ENCODE data around the gene CDR2L.

CDR2L gene

DNA sequence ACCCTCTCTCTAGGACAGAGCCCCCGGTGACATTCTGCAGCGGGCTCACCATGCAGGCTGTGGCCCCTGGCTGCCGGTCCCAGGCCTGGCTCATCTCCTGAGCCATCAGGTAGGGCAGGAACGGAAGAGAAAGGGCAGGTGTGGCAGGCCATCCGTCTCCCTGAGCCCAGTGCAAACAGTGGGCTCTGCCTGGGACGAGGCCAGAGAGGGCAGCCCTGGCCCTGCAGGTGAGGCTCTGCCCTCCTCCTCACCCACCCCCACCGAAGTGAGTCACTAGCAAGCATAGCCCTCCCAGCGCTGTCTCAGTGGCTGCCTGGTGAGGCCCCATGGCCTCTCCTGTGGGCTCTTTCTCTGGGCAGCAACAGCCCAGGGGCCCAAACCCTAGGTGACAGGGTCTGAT lies 37.2 kb upstream of the CDR2L start:
- no peak overlapping the region for H3K4me3 ChIP-seq
- no peaks in the 10 kb centered on the region for H3K27me3 ChIP-seq

DNA sequence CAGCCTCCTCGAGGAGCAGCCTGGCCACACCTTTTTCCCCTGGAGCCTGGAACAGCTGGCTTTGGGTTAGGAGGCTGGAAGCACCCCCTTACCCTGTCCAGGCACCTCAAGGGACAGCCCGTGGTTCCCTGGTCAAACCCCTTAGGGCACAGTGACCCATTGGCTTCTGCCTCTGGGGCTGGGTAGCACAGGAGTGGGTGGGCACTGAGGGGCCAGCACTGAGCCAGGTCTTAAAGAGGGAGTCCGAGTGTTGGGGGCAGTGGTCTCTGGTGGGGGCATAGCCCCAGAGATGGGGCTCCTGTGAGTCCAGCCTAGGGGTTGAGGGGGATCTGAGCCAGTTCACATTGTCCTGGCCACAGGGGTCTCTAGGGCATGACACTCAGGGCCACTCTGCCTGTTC lies 36.4 kb upstream of the CDR2L start:
- Histone ChIP-seq H3K36me3 (no peaks in the 10 kb centered on the region), H3K4me1 (peaks cover 13% of the 10 kb centered on the region), H3K27me3 (no peaks in the 10 kb centered on the region), H3K9ac (no peak overlapping the region), H3K4me3 (no peak overlapping the region), H3K27ac (no peak overlapping the region), H3K9me3 (no peaks in the 10 kb centered on the region), H3K4me2 (no peak overlapping the region), H4K20me1 (no peaks in the 10 kb centered on the region)
- no peak for TF ChIP-seq Cebpa-rat (IDR thresholded peaks at IDR 0.05)

More for the DNA sequence above, 37.2 kb upstream of the CDR2L start:
- Histone ChIP-seq H3K4me2 (no peak overlapping the region), H3K9me3 (no peaks in the 10 kb centered on the region), H4K20me1 (no peaks in the 10 kb centered on the region), H3K27ac (no peak overlapping the region), H3K36me3 (no peaks in the 10 kb centered on the region), H3K9ac (no peak overlapping the region), H3K4me1 (peaks cover 5% of the 10 kb centered on the region)
- no peak for TF ChIP-seq Cebpa-rat (IDR thresholded peaks at IDR 0.05)

DNA sequence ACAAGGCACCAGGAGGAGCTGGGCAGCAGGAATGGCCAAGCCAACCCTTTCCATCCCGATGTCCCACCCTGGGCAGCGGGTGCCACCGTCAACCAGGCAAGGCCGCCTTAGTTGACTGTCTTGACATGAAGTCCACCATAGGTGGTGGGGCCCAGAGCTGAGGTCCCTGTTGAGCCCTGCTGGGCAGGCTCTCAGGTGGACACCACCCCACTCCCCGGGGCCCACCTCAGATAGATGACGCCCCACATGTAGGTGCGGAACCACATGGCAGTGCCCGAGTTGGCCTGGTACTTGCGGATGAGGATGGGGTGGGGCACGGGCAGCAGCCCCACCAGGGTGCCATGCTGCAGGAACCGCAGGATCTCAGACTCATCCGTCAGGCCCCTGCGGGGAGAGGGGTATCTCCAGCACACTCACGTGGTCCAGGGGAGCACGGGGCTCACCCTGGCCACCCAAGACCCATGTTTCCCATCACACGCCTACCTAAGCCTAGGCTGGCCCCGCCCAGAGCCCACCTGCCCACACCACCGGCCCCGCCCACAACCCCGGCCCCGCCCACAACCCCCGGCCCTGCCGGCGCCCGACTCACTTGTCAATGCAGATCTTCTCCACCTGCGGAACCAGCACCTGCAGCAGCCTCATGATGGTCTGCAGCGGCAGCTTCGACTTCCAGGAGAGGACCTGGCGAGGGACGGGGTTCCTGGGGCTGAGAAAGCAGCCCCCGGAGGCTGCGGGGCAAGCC lies 35.6 kb upstream of the CDR2L start:
- H3K27ac ChIP-seq, result no peak overlapping the region
- no peak overlapping the region for H3K4me3 ChIP-seq
- peaks cover 20% of the 10 kb centered on the region for H3K4me1 ChIP-seq
- H3K9me3 ChIP-seq, result no peaks in the 10 kb centered on the region
- TF ChIP-seq Cebpa-rat (IDR thresholded peaks at IDR 0.05), result no peak
- no peaks in the 10 kb centered on the region for H3K27me3 ChIP-seq
- H3K9ac ChIP-seq, result no peak overlapping the region
- H3K4me2 ChIP-seq, result no peak overlapping the region
- no peaks in the 10 kb centered on the region for H4K20me1 ChIP-seq
- no peaks in the 10 kb centered on the region for H3K36me3 ChIP-seq

DNA sequence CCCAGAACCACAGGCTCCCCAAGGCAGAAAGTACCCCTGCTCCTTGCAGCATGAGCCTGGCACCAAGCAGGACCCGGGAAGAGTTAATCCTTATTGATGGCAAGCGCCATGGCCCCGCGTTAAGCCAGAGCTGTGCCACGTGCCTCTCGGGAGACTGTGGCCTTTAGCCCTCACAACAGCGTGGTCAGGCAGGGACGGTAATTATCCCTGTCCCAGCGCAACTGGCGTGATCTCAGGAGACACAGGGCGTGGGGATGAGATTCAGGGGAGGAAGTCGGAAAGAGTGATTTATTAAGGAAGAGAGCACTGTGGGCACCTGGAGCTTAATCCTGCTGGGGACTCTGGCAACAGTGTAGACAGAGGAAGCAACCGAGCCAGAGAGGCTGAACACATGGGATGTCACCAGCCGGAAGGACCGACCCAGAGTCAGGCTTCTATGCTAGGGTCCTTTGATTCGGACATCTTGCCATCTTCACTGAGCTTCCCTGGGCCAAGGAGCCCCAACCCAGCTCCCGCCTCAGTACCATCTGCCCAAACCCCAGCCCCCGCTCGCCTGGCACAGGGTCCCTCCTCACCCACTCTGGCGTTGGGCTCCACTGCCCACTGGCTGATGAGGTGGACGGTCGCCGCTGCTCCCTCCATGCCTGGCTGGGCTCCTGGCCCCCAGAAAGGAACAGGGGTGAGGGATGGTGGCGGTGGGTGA lies 34.9 kb upstream of the CDR2L start:
- H3K9me3 ChIP-seq, result no peaks in the 10 kb centered on the region
- no peak overlapping the region for H3K4me2 ChIP-seq
- no peak overlapping the region for H3K4me3 ChIP-seq
- H3K9ac ChIP-seq, result no peak overlapping the region
- H3K27ac ChIP-seq, result no peak overlapping the region
- H3K36me3 ChIP-seq, result no peaks in the 10 kb centered on the region
- no peaks in the 10 kb centered on the region for H4K20me1 ChIP-seq
- no peaks in the 10 kb centered on the region for H3K27me3 ChIP-seq
- H3K4me1 ChIP-seq, result peaks cover 20% of the 10 kb centered on the region
- TF ChIP-seq Cebpa-rat (IDR thresholded peaks at IDR 0.05), result no peak

DNA sequence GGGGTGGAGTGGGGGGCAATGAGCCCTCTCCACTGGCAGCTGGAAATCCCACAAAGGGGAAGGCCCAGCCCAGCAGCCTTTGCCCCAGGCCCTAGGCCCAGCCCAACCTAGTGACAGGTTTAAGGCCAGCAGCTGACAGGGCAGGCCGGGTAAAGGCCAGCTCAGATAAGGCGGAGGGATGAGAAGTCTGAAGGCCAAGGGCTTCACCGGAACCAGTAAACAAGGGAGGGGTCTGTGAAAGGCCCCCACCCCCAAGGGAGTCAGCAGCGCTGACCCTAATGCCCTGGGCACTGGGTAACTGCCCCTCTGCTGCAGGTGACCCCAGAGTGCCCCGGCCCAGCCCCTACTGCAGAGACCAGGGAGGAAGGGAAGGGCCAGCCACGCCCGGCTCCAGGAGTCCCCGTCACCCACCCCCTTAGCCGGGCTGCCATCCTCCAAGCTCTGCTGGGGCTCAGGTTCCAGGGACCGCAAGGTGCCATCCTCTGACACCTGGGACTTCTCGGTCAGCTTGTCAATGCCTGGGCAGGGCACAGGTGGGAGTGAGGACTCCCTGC lies 34.2 kb upstream of the CDR2L start:
- peaks cover 20% of the 10 kb centered on the region for H3K4me1 ChIP-seq
- H3K4me3 ChIP-seq, result no peak overlapping the region
- no peak overlapping the region for H3K27ac ChIP-seq
- H3K4me2 ChIP-seq, result no peak overlapping the region
- H3K9me3 ChIP-seq, result no peaks in the 10 kb centered on the region
- no peak for TF ChIP-seq Cebpa-rat (IDR thresholded peaks at IDR 0.05)
- H4K20me1 ChIP-seq, result no peaks in the 10 kb centered on the region
- H3K9ac ChIP-seq, result no peak overlapping the region
- no peaks in the 10 kb centered on the region for H3K36me3 ChIP-seq
- H3K27me3 ChIP-seq, result no peaks in the 10 kb centered on the region

DNA sequence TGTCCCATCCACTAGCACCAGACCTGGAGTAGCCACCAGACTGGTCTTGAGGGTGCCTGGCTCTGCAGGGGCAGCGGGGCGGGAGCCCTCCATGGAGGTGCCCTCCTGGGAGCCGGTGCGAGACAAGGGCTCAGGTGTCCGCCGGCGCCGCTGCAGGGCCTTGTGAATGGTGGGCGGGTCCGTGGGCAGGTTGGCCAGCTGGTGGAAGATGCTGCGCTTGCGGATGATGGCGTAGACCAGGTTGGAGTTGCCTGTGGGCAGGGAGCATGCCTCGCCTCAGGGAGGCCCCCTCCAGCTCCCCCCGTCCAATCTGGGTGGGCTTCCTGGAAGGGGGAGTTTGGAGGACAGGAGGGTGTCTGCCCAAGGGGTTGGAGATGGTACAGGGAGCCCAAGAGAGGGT lies 33.3 kb upstream of the CDR2L start:
- no peak overlapping the region for H3K27ac ChIP-seq
- H3K36me3 ChIP-seq, result no peaks in the 10 kb centered on the region
- no peak overlapping the region for H3K4me3 ChIP-seq
- peaks cover 20% of the 10 kb centered on the region for H3K4me1 ChIP-seq
- no peak for TF ChIP-seq Cebpa-rat (IDR thresholded peaks at IDR 0.05)
- H3K9me3 ChIP-seq, result no peaks in the 10 kb centered on the region
- H3K9ac ChIP-seq, result no peak overlapping the region
- H3K4me2 ChIP-seq, result no peak overlapping the region
- H4K20me1 ChIP-seq, result no peaks in the 10 kb centered on the region
- no peaks in the 10 kb centered on the region for H3K27me3 ChIP-seq

DNA sequence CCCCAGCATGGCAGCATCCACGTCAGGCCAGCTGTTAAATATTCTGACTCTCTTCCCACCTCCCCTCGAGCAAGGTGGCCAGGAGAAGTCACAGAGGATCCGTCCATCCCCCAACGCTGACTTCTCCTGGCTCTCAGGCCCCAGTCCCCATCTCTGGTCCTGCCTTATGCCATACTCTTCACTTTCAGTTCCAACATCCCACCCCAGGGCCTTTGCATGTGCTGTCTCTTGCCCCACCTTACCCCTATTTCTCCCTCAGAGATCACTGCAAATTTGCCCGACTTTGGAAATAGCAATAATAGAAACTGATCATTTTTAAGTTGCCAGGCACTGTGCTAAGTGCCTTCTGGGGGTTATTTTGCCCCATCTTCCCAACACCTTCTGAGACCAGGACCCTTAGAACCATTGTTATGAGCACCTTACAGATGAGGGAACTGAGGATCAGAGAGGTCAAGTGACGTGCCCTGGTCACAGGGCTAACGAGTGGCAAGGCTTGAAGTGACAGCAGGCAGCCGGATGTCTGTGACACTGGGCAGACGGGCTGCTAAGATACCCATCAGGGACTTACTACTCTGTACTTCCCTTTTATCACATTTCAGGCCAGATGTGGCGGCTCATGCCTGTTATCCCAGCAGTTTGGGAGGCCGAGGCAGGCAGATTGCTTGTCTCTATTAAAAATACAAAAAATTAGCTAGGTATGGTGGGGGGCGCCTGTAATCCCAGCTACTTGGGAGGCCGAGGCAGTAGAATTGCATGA lies 32.6 kb upstream of the CDR2L start:
- TF ChIP-seq Cebpa-rat (IDR thresholded peaks at IDR 0.05), result no peak
- no peaks in the 10 kb centered on the region for H4K20me1 ChIP-seq

DNA sequence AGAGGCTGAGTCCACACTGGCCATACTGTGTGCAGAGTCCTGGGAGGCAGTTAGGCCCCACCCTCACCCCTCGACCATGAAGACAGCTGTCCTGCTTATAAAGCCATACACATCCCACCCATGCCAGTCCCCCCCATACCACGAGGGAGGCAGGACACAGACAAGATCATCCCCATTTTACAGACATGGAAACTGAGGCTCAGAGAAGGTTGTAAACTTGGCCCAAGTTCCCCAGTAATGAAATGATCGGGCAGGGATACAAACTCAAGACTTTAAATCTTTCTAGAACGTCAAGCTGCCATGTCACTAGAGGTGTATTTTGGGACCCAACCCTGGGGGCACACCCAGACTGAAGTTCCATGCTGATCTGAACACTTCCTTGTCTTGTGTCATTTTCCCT lies 31.3 kb upstream of the CDR2L start:
- Histone ChIP-seq H3K4me3 (no peak overlapping the region), H3K27ac (no peak overlapping the region), H3K9ac (no peak overlapping the region)

More for the DNA sequence above, 32.6 kb upstream of the CDR2L start:
- no peaks in the 10 kb centered on the region for H3K9me3 ChIP-seq
- H3K27me3 ChIP-seq, result no peaks in the 10 kb centered on the region
- H3K9ac ChIP-seq, result no peak overlapping the region
- no peak overlapping the region for H3K4me3 ChIP-seq
- H3K4me2 ChIP-seq, result no peak overlapping the region
- peaks cover 20% of the 10 kb centered on the region for H3K4me1 ChIP-seq
- H3K27ac ChIP-seq, result no peak overlapping the region
- no peaks in the 10 kb centered on the region for H3K36me3 ChIP-seq

DNA sequence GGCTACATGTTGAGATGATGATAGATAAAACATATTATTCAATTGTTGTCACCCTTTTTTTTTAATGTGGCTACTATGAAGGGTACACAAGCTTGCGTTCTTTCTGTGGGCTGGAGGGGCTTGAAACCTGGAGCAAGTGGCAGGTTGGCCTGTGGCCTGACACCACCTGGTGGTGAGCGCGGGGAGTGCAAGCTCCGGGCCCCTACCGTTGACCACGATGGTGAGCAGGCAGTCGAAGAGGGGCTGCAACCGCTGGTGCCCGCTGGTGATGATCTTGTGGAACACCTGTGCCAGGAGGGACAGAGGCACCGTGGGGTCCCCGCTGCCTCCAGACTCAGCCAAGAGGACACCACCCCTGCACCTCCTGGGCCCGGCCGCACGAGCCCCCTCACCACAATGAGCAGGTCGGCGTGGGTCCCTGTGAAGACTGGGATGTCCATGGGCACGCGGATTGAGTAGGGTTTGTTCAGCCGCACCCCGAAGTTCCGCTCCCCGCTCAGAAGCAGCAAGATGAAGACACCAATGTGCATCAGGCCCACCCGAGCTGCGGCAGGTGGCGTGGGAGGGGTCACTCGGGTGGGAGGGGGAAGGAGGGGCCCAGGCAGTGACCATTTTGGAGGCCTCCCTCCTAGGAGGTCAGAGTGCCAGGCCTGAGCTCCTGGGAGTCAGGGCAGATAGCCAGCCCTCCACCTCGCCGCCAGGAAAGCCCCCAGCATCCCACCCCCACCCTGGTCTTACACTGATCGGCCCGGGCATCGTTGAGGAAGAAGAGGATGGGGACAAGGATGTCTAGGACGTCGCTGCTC lies 29.3 kb upstream of the CDR2L start:
- no peak overlapping the region for H3K4me3 ChIP-seq
- H3K4me2 ChIP-seq, result no peak overlapping the region
- no peak overlapping the region for H3K9ac ChIP-seq
- peaks cover 20% of the 10 kb centered on the region for H3K4me1 ChIP-seq
- H4K20me1 ChIP-seq, result no peaks in the 10 kb centered on the region
- H3K27me3 ChIP-seq, result no peaks in the 10 kb centered on the region
- no peaks in the 10 kb centered on the region for H3K9me3 ChIP-seq
- TF ChIP-seq Cebpa-rat (IDR thresholded peaks at IDR 0.05), result no peak
- no peaks in the 10 kb centered on the region for H3K36me3 ChIP-seq
- H3K27ac ChIP-seq, result no peak overlapping the region

More for the DNA sequence above, 31.3 kb upstream of the CDR2L start:
- Histone ChIP-seq H4K20me1 (no peaks in the 10 kb centered on the region), H3K36me3 (no peaks in the 10 kb centered on the region), H3K9me3 (no peaks in the 10 kb centered on the region), H3K4me1 (peaks cover 20% of the 10 kb centered on the region), H3K27me3 (no peaks in the 10 kb centered on the region), H3K4me2 (peak overlapping the region; percentile 26; the same call in 1 of the 2 replicates)
- no peak for TF ChIP-seq Cebpa-rat (IDR thresholded peaks at IDR 0.05)

All from BLaER1 (cell line).